IPS-NIHi11 (cell line): Measurements from ENCODE around the gene FBXW12.
A peak's percentile ranks its signal among the peaks of the same experiment; 100 is the strongest.
"Not testable (repeated sequence)": the region's sequence is repeated elsewhere in the genome, so short reads cannot be mapped to it uniquely, and the experiment has no call there.

Source experiments
- DNase-seq: peaks from one replicate; pipeline ENCODE4 v3.0.0; 2012; ENCODE audit warnings: mixed read lengths, low spot score

FBXW12 gene, protein sequence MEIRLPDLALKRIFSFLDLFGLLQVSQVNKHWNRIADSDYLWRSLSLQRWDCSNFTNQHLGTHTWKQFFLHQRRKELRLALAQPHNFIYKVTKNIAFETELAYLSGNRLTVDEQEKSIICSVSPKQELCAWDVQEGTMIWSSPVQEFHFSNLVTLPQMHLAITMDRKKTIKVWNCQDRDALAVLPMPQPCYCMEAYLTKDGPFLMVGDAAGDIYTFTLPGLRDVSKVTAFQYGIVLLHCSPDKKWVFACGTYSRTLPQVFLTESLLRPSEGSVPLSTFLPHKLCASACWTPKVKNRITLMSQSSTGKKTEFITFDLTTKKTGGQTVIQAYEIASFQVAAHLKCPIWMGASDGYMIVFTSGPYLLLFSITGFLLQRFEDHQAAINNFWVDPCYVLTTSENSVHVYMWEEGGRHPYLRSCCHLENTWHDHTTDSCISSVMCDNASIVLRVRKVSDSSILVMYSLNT

GRCh38 chr3:48371651-48372376 is at the start of gene FBXW12:
Gene FBXW12 (plus strand): TSS chr3:48372219. CDS start chr3:48372768, 549 bp downstream.
- no peak for DNase-seq

- DNase-seq: not testable (repeated sequence)
Observed at GRCh38 chr3:48331706-48332435, 40.1 kb upstream of the FBXW12 start.

- DNase-seq: not testable (repeated sequence)
Observed at GRCh38 chr3:48333346-48334245, 38.4 kb upstream of the FBXW12 start, which contains the start of gene SPINK8. Gene SPINK8 (minus strand): TSS chr3:48333661. CDS start chr3:48328341, 5,320 bp downstream.

GRCh38 chr3:48334605-48335004 is 37.4 kb upstream of the FBXW12 start:
- no peak for DNase-seq

GRCh38 chr3:48335286-48335685 is 36.7 kb upstream of the FBXW12 start:
- not testable (repeated sequence) for DNase-seq

GRCh38 chr3:48337536-48337935 is 34.5 kb upstream of the FBXW12 start:
- not testable (repeated sequence) for DNase-seq

- no peak for DNase-seq
Observed at GRCh38 chr3:48338635-48339034, 33.4 kb upstream of the FBXW12 start.

DNA sequence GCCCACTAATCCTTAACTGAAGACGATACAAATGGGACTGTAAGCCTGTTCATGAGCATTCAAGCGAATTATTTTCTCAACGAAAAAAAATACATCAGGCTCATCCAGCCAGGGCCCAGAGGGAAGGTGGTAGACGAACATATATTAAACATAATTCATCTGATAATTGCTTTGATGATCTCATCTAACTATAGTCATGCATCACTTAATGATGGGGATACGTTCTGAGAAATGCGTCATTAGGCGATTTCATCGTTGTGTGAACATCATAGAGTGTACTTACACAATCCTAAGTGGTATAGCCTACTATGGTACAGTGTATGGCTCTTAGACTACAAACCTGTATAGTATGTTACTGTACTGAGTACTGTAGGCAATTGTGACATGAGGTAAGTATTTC is 28.6 kb upstream of the FBXW12 start:
- DNase-seq: no peak

- no peak for DNase-seq
Observed at GRCh38 chr3:48344867-48345507, 27.0 kb upstream of the FBXW12 start.

- no peak for DNase-seq
Observed at GRCh38 chr3:48345946-48346572, 26.0 kb upstream of the FBXW12 start.

DNA sequence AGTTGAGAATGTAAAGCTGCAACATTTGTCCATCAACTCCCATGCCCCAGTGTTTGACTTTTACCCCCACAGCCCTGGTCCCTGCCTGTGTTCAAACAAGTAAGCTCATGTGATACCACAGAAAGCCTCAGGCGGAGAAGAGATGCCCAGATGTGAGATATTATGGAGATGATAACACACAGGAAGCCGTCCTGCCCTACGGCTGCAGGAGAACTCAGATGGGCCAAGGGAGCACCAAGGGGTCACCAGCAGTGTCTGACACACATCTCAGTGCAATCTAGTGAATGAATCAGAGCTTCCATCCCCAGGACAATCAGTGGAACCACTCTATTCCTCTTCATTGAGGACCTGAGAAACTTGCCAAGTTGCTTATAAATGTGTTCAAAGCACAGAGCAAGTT is 24.5 kb upstream of the FBXW12 start:
- DNase-seq: no peak

DNA sequence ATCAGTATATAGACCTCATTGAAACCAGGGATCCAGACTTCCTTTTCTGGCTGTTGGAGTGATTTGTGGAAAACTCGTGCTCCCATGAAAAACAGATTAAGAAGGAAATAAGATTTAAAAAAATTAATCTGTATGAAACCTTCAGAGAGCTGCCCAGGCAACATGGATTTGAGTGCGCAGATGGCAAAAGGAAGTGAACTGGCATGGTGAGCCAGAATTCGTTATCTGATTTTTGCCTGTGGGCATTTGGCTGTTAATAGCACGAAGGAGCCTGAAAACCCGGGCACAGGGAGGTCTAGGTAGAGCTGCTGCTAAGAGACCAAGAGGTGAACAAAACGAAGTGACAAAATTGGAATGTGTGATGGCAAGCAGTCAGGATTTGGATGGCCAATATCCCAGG is 19.5 kb upstream of the FBXW12 start:
- no peak for DNase-seq

GRCh38 chr3:48353987-48354386 is 18.0 kb upstream of the FBXW12 start:
- no peak for DNase-seq

GRCh38 chr3:48356419-48356818 is 15.6 kb upstream of the FBXW12 start:
- no peak for DNase-seq

DNA sequence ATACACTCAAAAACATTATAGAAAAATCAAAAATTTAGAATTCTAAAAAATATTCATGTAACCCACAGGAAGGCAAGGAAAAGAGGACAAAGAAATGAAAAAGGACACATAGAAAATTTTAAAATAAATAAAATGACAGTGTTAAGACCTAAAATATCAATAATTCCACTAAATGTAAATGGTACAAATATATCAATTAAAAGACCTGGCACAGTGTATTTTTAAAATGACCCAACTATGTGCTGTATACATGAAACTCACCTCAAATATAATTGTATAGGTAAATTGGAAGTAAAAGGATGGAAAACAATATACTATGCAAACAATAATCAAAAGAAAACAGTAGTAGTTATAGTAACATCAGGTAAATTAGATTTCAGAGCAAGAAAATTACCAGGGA is 10.1 kb upstream of the FBXW12 start:
- no peak for DNase-seq

DNA sequence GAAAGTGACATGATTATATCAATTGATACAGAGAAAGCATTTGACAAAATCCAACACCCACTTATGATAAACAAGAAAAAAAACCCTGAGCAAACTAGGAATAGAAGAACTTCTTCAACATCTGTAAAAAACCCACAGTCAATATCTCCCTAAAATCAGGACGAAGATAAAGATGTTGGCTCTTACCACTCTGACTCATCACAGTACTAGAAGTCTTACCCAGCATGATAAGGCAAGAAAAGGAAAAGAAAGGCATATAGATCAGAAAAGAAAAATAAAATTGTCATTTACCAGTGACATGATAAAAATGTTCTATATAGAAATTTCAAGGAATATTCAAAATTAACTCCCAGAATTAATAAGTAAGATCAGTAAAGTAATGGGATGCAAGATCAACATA is 7.2 kb upstream of the FBXW12 start:
- no peak for DNase-seq

DNA sequence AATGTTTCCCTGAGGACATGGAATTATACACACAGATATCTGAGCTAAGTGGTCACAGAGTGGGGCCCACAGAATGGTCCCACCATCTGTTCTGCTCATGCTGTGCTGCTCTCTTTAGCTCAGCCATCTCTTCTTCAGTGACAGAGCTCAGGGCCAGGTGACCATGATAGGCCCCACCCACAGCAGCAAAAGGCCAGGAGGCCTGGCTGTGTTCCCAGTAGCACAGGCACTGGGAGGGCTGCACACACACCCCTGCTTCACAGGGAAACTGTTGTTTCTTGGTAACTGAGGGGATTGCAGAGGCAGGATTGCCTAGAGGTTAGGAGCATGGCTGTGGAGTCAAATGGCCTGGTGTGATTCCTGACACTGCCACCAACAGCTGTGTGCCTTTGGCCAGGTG is 4.8 kb upstream of the FBXW12 start:
- DNase-seq: peak; percentile 49

GRCh38 chr3:48369693-48370332 is 2.2 kb upstream of the FBXW12 start:
- no peak for DNase-seq

DNA sequence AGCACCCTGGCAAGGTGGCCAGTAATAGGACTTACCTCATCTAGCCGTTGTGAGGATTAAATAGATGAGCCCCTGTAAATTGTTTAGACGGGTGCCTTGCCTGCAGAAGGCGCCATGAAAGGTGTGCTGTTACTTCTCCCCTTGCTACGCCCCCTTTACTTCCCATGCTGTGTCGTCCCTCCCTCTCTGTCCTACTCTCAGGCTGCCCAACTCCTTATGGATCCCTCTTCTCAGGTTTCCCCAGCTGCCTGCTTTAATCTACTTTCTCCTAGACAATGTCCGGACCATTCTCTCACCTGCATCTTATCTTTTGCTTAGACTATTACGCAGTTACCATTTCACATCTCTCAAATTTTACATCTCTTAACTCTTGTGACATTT is 1.7 kb upstream of the FBXW12 start:
- no peak for DNase-seq

DNA sequence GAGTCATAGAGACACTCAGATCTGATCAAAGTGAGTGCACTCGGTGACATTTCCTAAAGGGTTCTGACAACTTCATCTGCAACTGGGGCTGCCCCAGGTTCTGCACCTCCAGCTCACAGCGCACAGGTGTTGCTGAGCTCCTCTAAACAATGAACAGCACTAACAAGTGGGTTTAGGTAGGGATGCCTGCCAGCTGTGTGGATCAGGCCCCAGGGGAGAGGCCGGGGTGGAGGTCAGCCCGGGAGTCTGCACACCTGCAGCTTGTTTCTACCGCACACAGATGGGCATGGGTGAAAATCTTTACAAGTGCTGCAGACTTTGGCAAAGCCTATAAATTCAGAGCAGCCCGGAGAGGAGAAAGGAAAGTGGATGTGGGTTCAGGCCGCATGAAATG is 355 bp downstream of the FBXW12 start:
- no peak for DNase-seq
